HepG2 (cell line): Measurements from ENCODE around the gene OR2B2. TPM values are rescaled to one million over a fixed set of nuclear protein-coding genes. Genes with fewer than 3 reads are reported as not detected.

Source experiments
- FOSL2 ChIP-seq: sonication (generic); formaldehyde crosslinking; IDR thresholded peaks from 2 replicates; pipeline ENCODE4 v1.4.0; 2020; ENCODE audit warnings: missing genetic modification reagents
- HDAC2 ChIP-seq: sonication (generic); formaldehyde crosslinking; IDR thresholded peaks from 2 replicates; pipeline ENCODE4 v1.4.0; 2020; ENCODE audit warnings: missing genetic modification reagents
- JARID2 ChIP-seq: sonication (generic); formaldehyde crosslinking; IDR thresholded peaks from 2 replicates; pipeline ENCODE4 v1.8.1; 2023; ENCODE audit warnings: missing genetic modification reagents, inconsistent platforms; ENCODE audit not compliant: insufficient replicate concordance
- MIER2 ChIP-seq: IDR thresholded peaks from 2 replicates; pipeline ENCODE4 v1.6.1; 2016; ENCODE audit warnings: missing biosample characterization, missing genetic modification reagents
- MIER3 ChIP-seq: IDR thresholded peaks from 2 replicates; pipeline ENCODE4 v1.6.1; 2016; ENCODE audit warnings: missing compliant biosample characterization, borderline replicate concordance
- PAF1 ChIP-seq: IDR thresholded peaks from 2 replicates; pipeline ENCODE4 v1.6.1; 2016; ENCODE audit warnings: missing genetic modification reagents, missing compliant biosample characterization
- PAX8 ChIP-seq: sonication (generic); formaldehyde crosslinking; IDR thresholded peaks from 2 replicates; pipeline ENCODE4 v1.8.0; 2022; ENCODE audit warnings: mild to moderate bottlenecking, missing genetic modification reagents, borderline replicate concordance
- PHF21A ChIP-seq: sonication (generic); formaldehyde crosslinking; IDR thresholded peaks from 2 replicates; pipeline ENCODE4 v1.5.0; 2020; ENCODE audit warnings: mild to moderate bottlenecking, missing genetic modification reagents
- PPARG ChIP-seq: conservative IDR thresholded peaks from 2 replicates; pipeline ENCODE4 v1.6.1; 2016; ENCODE audit warnings: missing biosample characterization, missing genetic modification reagents
- SMARCC2 ChIP-seq: fragments of 450-650 bp; IDR thresholded peaks from 2 replicates; pipeline ENCODE4 v1.6.1; 2017; ENCODE audit warnings: antibody characterized with exemption, mild to moderate bottlenecking
- TAF15 ChIP-seq: fragments of 200-400 bp; formaldehyde crosslinking; IDR thresholded peaks from one replicate; pipeline ENCODE4 v1.6.1; 2018; ENCODE audit warnings: mild to moderate bottlenecking, low read depth, low read length; ENCODE audit not compliant: poor library complexity, severe bottlenecking
- TARDBP ChIP-seq: sonication (generic); formaldehyde crosslinking; IDR thresholded peaks from 2 replicates; pipeline ENCODE4 v1.8.0; 2022; ENCODE audit warnings: mild to moderate bottlenecking, missing genetic modification reagents
- ZGPAT ChIP-seq: IDR thresholded peaks from 2 replicates; pipeline ENCODE4 v1.6.1; 2016; ENCODE audit warnings: mild to moderate bottlenecking
- ZNF24 ChIP-seq: fragments of 450-650 bp; IDR thresholded peaks from 2 replicates; pipeline ENCODE4 v1.6.1; 2017; ENCODE audit warnings: antibody characterized with exemption, mild to moderate bottlenecking
- ZNF3 ChIP-seq: IDR thresholded peaks from 2 replicates; pipeline ENCODE4 v1.7.0; 2017; ENCODE audit warnings: inconsistent platforms
- ZNF552 ChIP-seq: sonication (generic); formaldehyde crosslinking; IDR thresholded peaks from 2 replicates; pipeline ENCODE4 v1.9.0; 2022; ENCODE audit warnings: missing genetic modification reagents, mild to moderate bottlenecking, borderline replicate concordance
- ZNF597 ChIP-seq: sonication (generic); formaldehyde crosslinking; IDR thresholded peaks from 2 replicates; pipeline ENCODE4 v1.5.0; 2020; ENCODE audit warnings: missing genetic modification reagents
- ZNF781 ChIP-seq: sonication (generic); formaldehyde crosslinking; IDR thresholded peaks from 2 replicates; pipeline ENCODE4 v1.5.1; 2020; ENCODE audit warnings: borderline replicate concordance, mild to moderate bottlenecking, missing genetic modification reagents; ENCODE audit errors: not compliant biosample characterization
- ZNF83 ChIP-seq: sonication (generic); formaldehyde crosslinking; IDR thresholded peaks from 2 replicates; pipeline ENCODE4 v1.4.0; 2020; ENCODE audit warnings: missing genetic modification reagents, mild to moderate bottlenecking, borderline replicate concordance
- polyA plus RNA-seq, 8 experiments: library from polyadenylated mRNA; depleted of rRNA in 3 of 8; stranded (reverse) in 7 of 8; unstranded in 1 of 8; fragments of >200 nt; fragmentation: Illumina TruSeq in 4 of 8; extraction: Trizol in 4 of 8; gene quantifications; 2 replicates each; pipeline versions ENCODE4 v1.2.1 to v1.2.3, GENCODE V29; 2011 to 2016; ENCODE audit warnings: low read depth in 4 of 8, missing spikeins in 1 of 8, mixed read lengths in 1 of 8; ENCODE audit not compliant: insufficient read depth in 1 of 8
- total RNA-seq, 5 experiments: library from RNA; depleted of rRNA; stranded (reverse); fragments of >200 nt; fragmentation: Illumina TruSeq; extraction: Trizol; gene quantifications; 2 replicates each; pipeline ENCODE4 v1.2.3, GENCODE V29; 2016; ENCODE audit warnings: low read depth in 1 of 5
- TF ChIP-seq, protein P1 (sequence below): IDR thresholded peaks from 2 replicates; pipeline ENCODE4 v1.6.1; 2012; ENCODE audit warnings: low read length, improper control_type of control experiment
- TF ChIP-seq, protein P2 (sequence below): sonication (generic); formaldehyde crosslinking; IDR thresholded peaks from 2 replicates; pipeline ENCODE4 v1.4.0; 2020; ENCODE audit warnings: missing genetic modification reagents, borderline replicate concordance

The OR2B2 gene
- total and polyA plus RNA-seq, 2 of the 13 experiments (the other 11 are each of a cell fraction or from before 2014, with no cell fraction given): not detected

DNA sequence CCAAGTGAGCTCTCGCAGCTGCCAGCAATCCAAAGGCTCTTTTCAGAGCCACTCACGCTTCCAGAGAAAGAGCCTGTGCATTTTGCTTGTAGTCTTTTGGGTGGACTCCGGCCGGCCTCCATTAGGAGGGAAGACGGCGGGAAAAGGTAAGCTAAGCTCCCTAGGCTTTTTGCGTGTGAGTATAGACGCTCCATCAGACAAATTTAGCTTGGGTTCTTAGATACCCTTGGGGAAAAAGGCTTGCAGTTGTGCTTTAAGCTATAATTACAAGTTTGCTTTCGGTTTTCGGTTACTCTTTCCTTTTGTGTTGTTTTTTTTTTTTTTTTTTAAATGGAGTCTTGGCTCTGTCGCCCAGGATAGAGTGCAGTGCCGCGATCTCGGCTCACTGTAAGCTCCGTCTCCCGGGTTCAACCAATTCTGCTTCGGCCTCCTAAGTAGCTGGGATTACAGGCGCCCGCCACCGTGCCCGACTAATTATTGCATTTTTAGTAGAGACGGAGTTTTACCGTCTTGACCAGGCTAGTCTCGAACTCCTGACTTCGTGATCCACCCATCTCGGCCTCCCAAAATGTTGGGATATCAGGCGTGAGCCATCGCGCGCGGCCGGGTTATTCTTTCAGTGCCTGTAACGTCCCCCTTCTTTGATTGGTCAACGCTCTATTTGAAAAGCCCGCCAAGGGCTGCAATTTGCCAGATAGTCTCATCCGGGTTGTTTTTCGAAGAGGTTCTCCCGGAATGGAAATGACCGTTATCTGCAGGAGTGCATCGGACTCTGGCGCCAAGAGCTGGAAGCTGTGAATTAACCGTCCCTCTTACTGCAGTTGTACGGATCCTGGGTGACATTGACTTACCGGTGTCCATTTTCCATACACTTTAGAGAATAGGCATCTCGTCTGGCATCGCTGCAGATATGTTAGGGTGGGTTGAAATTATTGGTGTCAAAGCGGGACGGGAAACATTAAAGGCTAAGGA, 18.1 kb downstream of the OR2B2 start (continued):
- TF ChIP-seq, protein P1, sequence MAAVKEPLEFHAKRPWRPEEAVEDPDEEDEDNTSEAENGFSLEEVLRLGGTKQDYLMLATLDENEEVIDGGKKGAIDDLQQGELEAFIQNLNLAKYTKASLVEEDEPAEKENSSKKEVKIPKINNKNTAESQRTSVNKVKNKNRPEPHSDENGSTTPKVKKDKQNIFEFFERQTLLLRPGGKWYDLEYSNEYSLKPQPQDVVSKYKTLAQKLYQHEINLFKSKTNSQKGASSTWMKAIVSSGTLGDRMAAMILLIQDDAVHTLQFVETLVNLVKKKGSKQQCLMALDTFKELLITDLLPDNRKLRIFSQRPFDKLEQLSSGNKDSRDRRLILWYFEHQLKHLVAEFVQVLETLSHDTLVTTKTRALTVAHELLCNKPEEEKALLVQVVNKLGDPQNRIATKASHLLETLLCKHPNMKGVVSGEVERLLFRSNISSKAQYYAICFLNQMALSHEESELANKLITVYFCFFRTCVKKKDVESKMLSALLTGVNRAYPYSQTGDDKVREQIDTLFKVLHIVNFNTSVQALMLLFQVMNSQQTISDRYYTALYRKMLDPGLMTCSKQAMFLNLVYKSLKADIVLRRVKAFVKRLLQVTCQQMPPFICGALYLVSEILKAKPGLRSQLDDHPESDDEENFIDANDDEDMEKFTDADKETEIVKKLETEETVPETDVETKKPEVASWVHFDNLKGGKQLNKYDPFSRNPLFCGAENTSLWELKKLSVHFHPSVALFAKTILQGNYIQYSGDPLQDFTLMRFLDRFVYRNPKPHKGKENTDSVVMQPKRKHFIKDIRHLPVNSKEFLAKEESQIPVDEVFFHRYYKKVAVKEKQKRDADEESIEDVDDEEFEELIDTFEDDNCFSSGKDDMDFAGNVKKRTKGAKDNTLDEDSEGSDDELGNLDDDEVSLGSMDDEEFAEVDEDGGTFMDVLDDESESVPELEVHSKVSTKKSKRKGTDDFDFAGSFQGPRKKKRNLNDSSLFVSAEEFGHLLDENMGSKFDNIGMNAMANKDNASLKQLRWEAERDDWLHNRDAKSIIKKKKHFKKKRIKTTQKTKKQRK: no peak
- no peak for TF ChIP-seq SMARCC2
- no peak for TF ChIP-seq ZNF24
- TF ChIP-seq PPARG: no peak
- TF ChIP-seq PHF21A (CRISPR knock-in tag): peak; percentile 93
- TF ChIP-seq ZNF597 (CRISPR knock-in tag): 0 out of 2 replicates have a peak, but pooled peaks have one; percentile 13
- TF ChIP-seq ZNF83 (CRISPR knock-in tag): no peak
- TF ChIP-seq JARID2 (CRISPR knock-in tag): peak; percentile 37
- TF ChIP-seq ZNF781 (CRISPR knock-in tag): no peak
- TF ChIP-seq ZGPAT (CRISPR knock-in tag): 0 out of 2 replicates have a peak, but pooled peaks have one; percentile 12
- no peak for TF ChIP-seq ZNF3 (CRISPR knock-in tag)
- TF ChIP-seq MIER3 (CRISPR knock-in tag): peak; percentile 69; the same call in 1 of the 2 replicates
- no peak for TF ChIP-seq TAF15
- no peak for TF ChIP-seq FOSL2 (CRISPR knock-in tag)
- TF ChIP-seq ZNF552 (CRISPR knock-in tag): no peak
- TF ChIP-seq TARDBP (CRISPR knock-in tag): no peak; the same call in 1 of the 2 replicates
- TF ChIP-seq PAF1 (CRISPR knock-in tag): no peak
- no peak for TF ChIP-seq MIER2
- no peak for TF ChIP-seq PAX8 (CRISPR knock-in tag)
- peak; percentile 57; the same call in 1 of the 2 replicates for TF ChIP-seq HDAC2 (CRISPR knock-in tag)
- TF ChIP-seq, protein P2, sequence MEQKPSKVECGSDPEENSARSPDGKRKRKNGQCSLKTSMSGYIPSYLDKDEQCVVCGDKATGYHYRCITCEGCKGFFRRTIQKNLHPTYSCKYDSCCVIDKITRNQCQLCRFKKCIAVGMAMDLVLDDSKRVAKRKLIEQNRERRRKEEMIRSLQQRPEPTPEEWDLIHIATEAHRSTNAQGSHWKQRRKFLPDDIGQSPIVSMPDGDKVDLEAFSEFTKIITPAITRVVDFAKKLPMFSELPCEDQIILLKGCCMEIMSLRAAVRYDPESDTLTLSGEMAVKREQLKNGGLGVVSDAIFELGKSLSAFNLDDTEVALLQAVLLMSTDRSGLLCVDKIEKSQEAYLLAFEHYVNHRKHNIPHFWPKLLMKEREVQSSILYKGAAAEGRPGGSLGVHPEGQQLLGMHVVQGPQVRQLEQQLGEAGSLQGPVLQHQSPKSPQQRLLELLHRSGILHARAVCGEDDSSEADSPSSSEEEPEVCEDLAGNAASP (CRISPR knock-in tag): 0 out of 2 replicates have a peak, but pooled peaks have one; percentile 48
